Measurements from ENCODE around the gene GPR137. TPM values are rescaled to one million over a fixed set of nuclear protein-coding genes. Genes with fewer than 3 reads are reported as not detected.

The GPR137 gene
- total and polyA plus RNA-seq, 12 donors = 15.6 to 69.8 (median 41.2) TPM

GRCh38 chr11:64327375-64327774, 41.7 kb downstream of the GPR137 start:
- intact Hi-C loops (cut with DNase I) = no loop called here
- TF ChIP-seq POLR2A (IDR thresholded peaks at IDR 0.05) (no peak), CTCF (IDR thresholded peaks at IDR 0.05) (no peak)
- 86 to 90% (median 88%) methylated on average over 2 of the region's 2 CpGs for WGBS, 4 donors
- H3K4me3 ChIP-seq = no peak overlapping the region
- H3K36me3 ChIP-seq (replicated peaks in 1 of 2) = peaks cover 0 to 5% of the 10 kb centered on the region in 2 donors
- H3K27ac ChIP-seq = no peak overlapping the region
- H3K4me1 ChIP-seq (replicated peaks in 1 of 2) = peaks cover 8 to 14% of the 10 kb centered on the region in 2 donors
- H3K9me3 ChIP-seq (replicated peaks in 1 of 3) = no peaks in the 10 kb centered on the region
- DNase-seq = no peak
- H3K27me3 ChIP-seq = no peaks in the 10 kb centered on the region

- TF ChIP-seq POLR2A (IDR thresholded peaks at IDR 0.05) = no peak
- no peak for TF ChIP-seq CTCF (IDR thresholded peaks at IDR 0.05)
- WGBS, 4 donors = 92 to 97% (median 94%) methylated on average over 3 of the region's 3 CpGs
- Histone ChIP-seq H3K9me3 (replicated peaks in 1 of 3) (no peaks in the 10 kb centered on the region), H3K27me3 (no peaks in the 10 kb centered on the region), H3K4me1 (replicated peaks in 1 of 2) (peaks cover 9 to 16% of the 10 kb centered on the region in 2 donors), H3K4me3 (no peak overlapping the region), H3K27ac (no peak overlapping the region), H3K36me3 (replicated peaks in 1 of 2) (no peaks in the 10 kb centered on the region)
- no peak for DNase-seq
- intact Hi-C loops (cut with DNase I) = no loop called here
These were observed 42.3 kb downstream of the GPR137 start for GRCh38 chr11:64327993-64328392.

- intact Hi-C loops (cut with DNase I) = no loop called here
- Histone ChIP-seq H3K4me3 (no peak overlapping the region), H3K9me3 (replicated peaks in 1 of 3) (no peaks in the 10 kb centered on the region), H3K27ac (no peak overlapping the region), H3K4me1 (replicated peaks in 1 of 2) (peaks cover 9 to 16% of the 10 kb centered on the region in 2 donors), H3K27me3 (no peaks in the 10 kb centered on the region), H3K36me3 (replicated peaks in 1 of 2) (no peaks in the 10 kb centered on the region)
- no peak for DNase-seq
- 84 to 91% (median 86%) methylated on average over 9 to 11 of the region's 11 CpGs for WGBS, 4 donors
- TF ChIP-seq CTCF (IDR thresholded peaks at IDR 0.05) (no peak), POLR2A (IDR thresholded peaks at IDR 0.05) (no peak)
These were observed 45.2 kb downstream of the GPR137 start for GRCh38 chr11:64330888-64331287.

- TF ChIP-seq CTCF (IDR thresholded peaks at IDR 0.05) (peak; percentile 39 to 81 (median 73)), POLR2A (IDR thresholded peaks at IDR 0.05) (peak in 1 of 2 donors; percentile 26)
- Histone ChIP-seq H3K27ac (peak overlapping the region in 3 of 5 donors; percentile 26 to 66 (median 53)), H3K4me1 (replicated peaks in 1 of 2) (peaks cover 9 to 16% of the 10 kb centered on the region in 2 donors), H3K4me3 (peak overlapping the region in 1 of 4 donors; percentile 19), H3K27me3 (no peaks in the 10 kb centered on the region), H3K36me3 (replicated peaks in 1 of 2) (no peaks in the 10 kb centered on the region), H3K9me3 (replicated peaks in 1 of 3) (no peaks in the 10 kb centered on the region)
- intact Hi-C loops (cut with DNase I) = no loop called here
- WGBS, 4 donors = 20 to 26% (median 20%) methylated on average over 13 to 20 of the region's 20 CpGs
- peak; percentile 86 to 99 (median 97) for DNase-seq
These were observed 46.1 kb downstream of the GPR137 start for GRCh38 chr11:64331569-64332371.

Measured in adrenal gland (tissue), 12 donors.